GM12878 (cell line): Measurements from ENCODE around the gene SCNN1A. TPM values are rescaled to one million over a fixed set of nuclear protein-coding genes. Genes with fewer than 3 reads are reported as not detected.

Experiments used
- ATAC-seq: fragments of 200-7000 bp; cut with Tn5 transposase; 3 replicates; pipeline ENCODE4 v1.9.1; 2020; ENCODE audit warnings: mild to moderate bottlenecking, moderate library complexity
- BruUV-seq: library from RNA; stranded (reverse); fragments of 400-500 nt; replicated peaks from 2 replicates; lab custom pipeline; 2021; lab: Mats Ljungman, UMichigan
- CTCF ChIA-PET: fragments of 300-600 bp; sonication (Branson Sonifier 250); formaldehyde crosslinking; extraction: SDS; loops from one replicate; lab custom pipeline; 2021; ENCODE audit warnings: inconsistent platforms; lab: Yijun Ruan, JAX
- POLR2A ChIA-PET: fragments of 350-600 bp; formaldehyde crosslinking; extraction: SDS; loops from one replicate; lab custom pipeline; 2021; ENCODE audit warnings: inconsistent platforms; lab: Charles Lee
- RAD21 ChIA-PET: fragments of 300-600 bp; sonication (Branson Sonifier 250); formaldehyde crosslinking; loops from one replicate; lab custom pipeline; 2023; ENCODE audit warnings: antibody characterized with exemption; ENCODE audit not compliant: unreplicated experiment; lab: Charles Lee
- SMC1A ChIA-PET: fragments of 300-600 bp; sonication (Branson Sonifier 250); formaldehyde crosslinking; loops from one replicate; lab custom pipeline; 2023; ENCODE audit not compliant: unreplicated experiment, uncharacterized antibody; lab: Charles Lee
- DNase-seq: peaks from one replicate; pipeline ENCODE4 v3.0.0-alpha.2; 2011; ENCODE audit warnings: low read depth, low spot score
- FAIRE-seq: peaks from 3 replicates; lab custom pipeline; 2011; peaks lifted over from hg19 to GRCh38; lab: Jason Lieb, UNC
- H2AFZ ChIP-seq: 2 replicates; pipeline ENCODE4 v1.6.0; 2011; ENCODE audit warnings: low read depth, low read length, control low read depth; ENCODE audit not compliant: control insufficient read depth
- H3K27ac ChIP-seq: 2 replicates; pipeline ENCODE4 v1.5.1; 2011; ENCODE audit warnings: control low read depth; ENCODE audit not compliant: control insufficient read depth, insufficient read depth
- H3K27me3 ChIP-seq, 2 experiments: replicated peaks in 1 of 2; 2 replicates each; pipeline versions ENCODE4 v1.6.0 to v1.6.1; 2011; ENCODE audit warnings: low read length in 1 of 2; ENCODE audit not compliant: control insufficient read depth in 2 of 2, insufficient read depth in 2 of 2
- H3K36me3 ChIP-seq, 2 experiments: 2 replicates each; pipeline ENCODE4 v1.5.1; 2011; ENCODE audit warnings: low read length in 1 of 2; ENCODE audit not compliant: control insufficient read depth in 2 of 2, insufficient read depth in 2 of 2
- H3K4me1 ChIP-seq: 2 replicates; pipeline ENCODE4 v1.6.1; 2011; ENCODE audit warnings: mild to moderate bottlenecking, low read length, moderate library complexity, mixed read lengths; ENCODE audit not compliant: control insufficient read depth, insufficient read depth
- H3K4me2 ChIP-seq: 2 replicates; pipeline ENCODE4 v1.6.0; 2011; ENCODE audit warnings: control low read depth; ENCODE audit not compliant: control insufficient read depth, insufficient read depth
- H3K4me3 ChIP-seq: fragments of 200-600 bp; sonication (generic); 2 replicates; pipeline ENCODE4 v1.5.1; 2016
- H3K79me2 ChIP-seq: 2 replicates; pipeline ENCODE4 v1.6.0; 2011; ENCODE audit warnings: low read length; ENCODE audit not compliant: control insufficient read depth, insufficient read depth
- H3K9ac ChIP-seq: 2 replicates; pipeline ENCODE4 v1.8.0; 2011; ENCODE audit warnings: low read length, control low read depth, mixed read lengths; ENCODE audit not compliant: control insufficient read depth, insufficient read depth
- H3K9me3 ChIP-seq: replicated peaks from 3 replicates; pipeline ENCODE4 v1.5.1; 2011; ENCODE audit warnings: mild to moderate bottlenecking, low read length; ENCODE audit not compliant: control insufficient read depth, insufficient read depth
- H4K20me1 ChIP-seq: 2 replicates; pipeline ENCODE4 v1.6.0; 2011; ENCODE audit not compliant: control insufficient read depth, insufficient read depth
- ASH2L ChIP-seq: fragments of 300-600, 200-600 bp; sonication (generic); IDR thresholded peaks from 2 replicates; pipeline ENCODE4 v1.6.1; 2017; ENCODE audit warnings: low read depth, mild to moderate bottlenecking, borderline replicate concordance
- DPF2 ChIP-seq: fragments of 450-650 bp; IDR thresholded peaks from 2 replicates; pipeline ENCODE4 v1.6.1; 2017; ENCODE audit warnings: mild to moderate bottlenecking
- E2F4 ChIP-seq: IDR thresholded peaks from 2 replicates; pipeline ENCODE4 v1.6.1; 2012; ENCODE audit warnings: low read depth, low read length, improper control_type of control experiment
- E4F1 ChIP-seq: fragments of 450-650 bp; IDR thresholded peaks from 2 replicates; pipeline ENCODE4 v1.6.1; 2018; ENCODE audit warnings: borderline replicate concordance, mild to moderate bottlenecking; ENCODE audit not compliant: partially characterized antibody
- EED ChIP-seq: sonication (generic); IDR thresholded peaks from 2 replicates; pipeline ENCODE4 v1.6.1; 2016; ENCODE audit warnings: antibody characterized with exemption, low read depth
- HDAC2 ChIP-seq: fragments of 200-600 bp; sonication (generic); IDR thresholded peaks from 2 replicates; pipeline ENCODE4 v1.6.1; 2017
- IRF3 ChIP-seq: fragments of 450-650 bp; IDR thresholded peaks from 2 replicates; pipeline ENCODE4 v1.6.1; 2014; ENCODE audit warnings: mild to moderate bottlenecking
- MTA2 ChIP-seq: fragments of 450-650 bp; IDR thresholded peaks from 2 replicates; pipeline ENCODE4 v1.6.1; 2016; ENCODE audit warnings: low read depth, mild to moderate bottlenecking, moderate library complexity
- NR2C1 ChIP-seq: fragments of 450-650 bp; IDR thresholded peaks from 2 replicates; pipeline ENCODE4 v1.6.1; 2017; ENCODE audit warnings: antibody characterized with exemption, mild to moderate bottlenecking, moderate library complexity
- NRF1 ChIP-seq: conservative IDR thresholded peaks from 2 replicates; pipeline ENCODE4 v1.6.1; 2011; ENCODE audit warnings: mild to moderate bottlenecking, low read depth, low read length, improper control_type of control experiment
- PRDM15 ChIP-seq: fragments of 450-650 bp; formaldehyde crosslinking; IDR thresholded peaks from 2 replicates; pipeline ENCODE4 v1.4.0; 2020; ENCODE audit warnings: mild to moderate bottlenecking, moderate library complexity
- SMC3 ChIP-seq: IDR thresholded peaks from 2 replicates; pipeline ENCODE4 v1.6.1; 2011; ENCODE audit warnings: low read length, improper control_type of control experiment, borderline replicate concordance
- TAF1 ChIP-seq: IDR thresholded peaks from 2 replicates; pipeline ENCODE4 v1.6.1; 2011; ENCODE audit warnings: mild to moderate bottlenecking, low read depth, low read length, borderline replicate concordance
- ZSCAN29 ChIP-seq: fragments of 450-650 bp; IDR thresholded peaks from 2 replicates; pipeline ENCODE4 v1.6.1; 2017; ENCODE audit warnings: mild to moderate bottlenecking, moderate library complexity
- WGBS: methylation state at CpG from one replicate; pipeline ENCODE4 v1.1.6; 2016; ENCODE audit warnings: low lambda C conversion rate; ENCODE audit not compliant: insufficient replicate concordance, insufficient coverage; ENCODE audit errors: missing lambda C conversion rate; 5-methylcytosine and 5-hydroxymethylcytosine counted together
- in situ Hi-C: fragments of 300-500 bp; cut with MboI; formaldehyde crosslinking; loops from 9 replicates; pipeline ENCODE4 v1.14.3; 2018; ENCODE audit warnings: mixed read lengths
- intact Hi-C: fragments of 100-400 bp; cut with micrococcal nuclease; formaldehyde crosslinking; loops from one replicate; pipeline ENCODE4 v1.14.2; 2022; ENCODE audit not compliant: unreplicated experiment
- polyA plus RNA-seq, 11 experiments: library from polyadenylated mRNA; depleted of rRNA in 4 of 11; unstranded in 6 of 11; stranded (reverse) in 5 of 11; fragments of >200 nt; fragmentation: Nextera tagmentation in 4 of 11; fragmentation: Illumina TruSeq in 1 of 11; extraction: Ambion mirVana in 4 of 11; extraction: Trizol in 1 of 11; gene quantifications; 1 replicate in 1 of 11; 2 replicates in 10 of 11; pipeline versions ENCODE4 v1.2.1 to v1.2.3, GENCODE V29; 2011 to 2016; ENCODE audit warnings: inconsistent platforms in 2 of 11, missing spikeins in 2 of 11, low read depth in 1 of 11
- total RNA-seq, 4 experiments: library from RNA; depleted of rRNA in 3 of 4; stranded (reverse); fragments of >200 nt in 3 of 4; fragmentation: Illumina TruSeq in 1 of 4; extraction: Trizol in 1 of 4; gene quantifications; 2 replicates each; pipeline versions ENCODE4 v1.2.1 to v1.2.3, GENCODE V29; 2013 to 2021

The SCNN1A gene
- total and polyA plus RNA-seq, 10 of the 15 experiments (the other 5 are each of a cell fraction or from before 2014, with no cell fraction given): 0.14 to 0.69 TPM; not detected in 8

- no peak for ATAC-seq
- no peak for DNase-seq
- BruUV-seq: no TSS peak
- in situ Hi-C loops: no loop called here
- Histone ChIP-seq H3K27me3 (peaks cover 13 to 15% of the 10 kb centered on the region in 2 experiments; a peak in 3 of 4 replicates), H3K4me3 (no peak overlapping the region), H3K4me2 (no peak overlapping the region), H3K9ac (no peak overlapping the region), H3K36me3 (no peaks in the 10 kb centered on the region), H3K9me3 (no peaks in the 10 kb centered on the region), H3K27ac (no peak overlapping the region), H3K79me2 (no peaks in the 10 kb centered on the region), H3K4me1 (no peaks in the 10 kb centered on the region), H4K20me1 (no peaks in the 10 kb centered on the region; the same call in 1 of the 2 replicates), H2AFZ (no peak overlapping the region)
- ChIA-PET SMC1A (no interaction called here), RAD21 (no interaction called here), POLR2A (interaction anchor here (0.6 to 0.7 kb wide), 2 partner anchors 178 to 193 kb away, joined by 3 read pairs; no protein-coding TSS in a partner anchor), CTCF (interaction anchor here (0.6 to 1.3 kb wide), 2 partner anchors 44 to 469 kb away, joined by 3 to 4 read pairs; no protein-coding TSS in a partner anchor)
- no peak for FAIRE-seq
- WGBS: 38% methylated on average over 13 of the region's 14 CpGs
- intact Hi-C loops: no loop called here
- TF ChIP-seq NRF1 (no peak), ZSCAN29 (no peak), IRF3 (no peak), DPF2 (no peak), HDAC2 (no peak), TAF1 (no peak), E4F1 (no peak), E2F4 (no peak), SMC3 (no peak), PRDM15 (CRISPR knock-in tag) (no peak), NR2C1 (no peak), EED (no peak), ASH2L (no peak), MTA2 (no peak)
Observed at GRCh38 chr12:6380141-6381121, 5.1 kb upstream of the SCNN1A start.
